Smooth muscle cell (in vitro differentiated cells): ENCODE measurements around the gene FOSB. TPM values are rescaled to one million over a fixed set of nuclear protein-coding genes. Genes with fewer than 3 reads are reported as not detected.
A peak's percentile ranks its signal among the peaks of the same experiment; 100 is the strongest.
"Not testable (repeated sequence)": the region's sequence is repeated elsewhere in the genome, so short reads cannot be mapped to it uniquely, and the experiment has no call there.

Experiments used
- DNase-seq: peaks from one replicate; lab custom pipeline; 2025; ENCODE audit not compliant: unreplicated experiment; lab: John Stamatoyannopoulos, UW
- H2AFZ ChIP-seq: fragments of 200-600 bp; sonication (generic); 2 replicates; pipeline ENCODE4 v1.6.0; 2016; ENCODE audit warnings: antibody characterized with exemption, low read depth, mild to moderate bottlenecking
- H3F3A ChIP-seq: fragments of 200-600 bp; sonication (generic); 2 replicates; pipeline ENCODE4 v1.6.0; 2017; ENCODE audit warnings: antibody characterized with exemption, low read depth
- H3K27ac ChIP-seq: fragments of 200-600 bp; sonication (generic); 2 replicates; pipeline ENCODE4 v1.5.1; 2016; ENCODE audit warnings: low read depth, mild to moderate bottlenecking
- H3K27me3 ChIP-seq: fragments of 200-600 bp; sonication (generic); 2 replicates; pipeline ENCODE4 v1.6.1; 2016; ENCODE audit warnings: low read depth, mild to moderate bottlenecking
- H3K36me3 ChIP-seq: fragments of 200-600 bp; sonication (generic); 2 replicates; pipeline ENCODE4 v1.5.1; 2016; ENCODE audit warnings: low read depth
- H3K4me1 ChIP-seq: fragments of 200-600 bp; sonication (generic); 2 replicates; pipeline ENCODE4 v1.5.1; 2016; ENCODE audit warnings: low read depth
- H3K4me2 ChIP-seq: fragments of 200-600 bp; sonication (generic); 2 replicates; pipeline ENCODE4 v1.6.0; 2016; ENCODE audit warnings: mild to moderate bottlenecking
- H3K4me3 ChIP-seq: fragments of 200-600 bp; sonication (generic); 2 replicates; pipeline ENCODE4 v1.5.1; 2016; ENCODE audit warnings: mild to moderate bottlenecking
- H3K79me2 ChIP-seq: fragments of 200-600 bp; sonication (generic); 2 replicates; pipeline ENCODE4 v1.6.0; 2016; ENCODE audit warnings: low read depth, mild to moderate bottlenecking
- H3K9ac ChIP-seq: fragments of 200-600 bp; sonication (generic); 2 replicates; pipeline ENCODE4 v1.6.0; 2016; ENCODE audit warnings: low read depth
- H3K9me3 ChIP-seq: fragments of 200-600 bp; sonication (generic); replicated peaks from 2 replicates; pipeline ENCODE4 v1.5.1; 2016; ENCODE audit warnings: low read depth
- H4K20me1 ChIP-seq: fragments of 200-600 bp; sonication (generic); 2 replicates; pipeline ENCODE4 v1.6.0; 2016; ENCODE audit warnings: low read depth
- CTCF ChIP-seq: fragments of 200-600 bp; sonication (generic); IDR thresholded peaks from 2 replicates; pipeline ENCODE4 v1.5.1; 2017; ENCODE audit warnings: borderline replicate concordance, mild to moderate bottlenecking, antibody characterized with exemption; ENCODE audit not compliant: insufficient read depth, poor library complexity, severe bottlenecking
- WGBS: methylation state at CpG from one replicate; pipeline ENCODE4 v1.1.7; 2016; ENCODE audit warnings: low lambda C conversion rate; 5-methylcytosine and 5-hydroxymethylcytosine counted together
- polyA plus RNA-seq: library from polyadenylated mRNA; unstranded; fragments of >200 nt; fragmentation: Nextera tagmentation; extraction: Ambion mirVana; gene quantifications from 2 replicates; pipeline ENCODE4 v1.2.1, GENCODE V29; 2016
- total RNA-seq: library from RNA; depleted of rRNA; stranded (reverse); fragments of >200 nt; gene quantifications from 2 replicates; pipeline ENCODE4 v1.2.3, GENCODE V29; 2014

The FOSB gene
- total and polyA plus RNA-seq, 2 experiments from 2014 or later, result 178 to 186 TPM

GRCh38 chr19:45423589-45424190 is 44.1 kb upstream of the FOSB start, which contains the start of gene ERCC1:
Gene ERCC1 (minus strand): TSS chr19:45423917. CDS start chr19:45423374, 543 bp downstream.
- H2AFZ ChIP-seq, result no peak within 1 kb of the TSS
- peak within 1 kb of the TSS; percentile 77 for H3K9ac ChIP-seq
- H3F3A ChIP-seq, result peaks cover 8% of the 10 kb centered on the region
- H3K79me2 ChIP-seq, result peaks cover 9% of the 10 kb centered on the region
- no peaks in the 10 kb centered on the region for H3K9me3 ChIP-seq
- H3K36me3 ChIP-seq, result no peaks in the 10 kb centered on the region
- H3K4me1 ChIP-seq, result peaks cover 5% of the 10 kb centered on the region
- WGBS, result 2% methylated on average over 37 of the region's 37 CpGs
- H3K4me3 ChIP-seq, result peak within 1 kb of the TSS; percentile 58
- peak within 1 kb of the TSS; percentile 85 for H3K4me2 ChIP-seq
- peak within 1 kb of the TSS; percentile 90 for H3K27ac ChIP-seq
- no peaks in the 10 kb centered on the region for H4K20me1 ChIP-seq
- DNase-seq, result peak; percentile 80
- TF ChIP-seq CTCF, result no peak
- no peaks in the 10 kb centered on the region for H3K27me3 ChIP-seq

GRCh38 chr19:45424191-45425058 is 43.4 kb upstream of the FOSB start:
- Histone ChIP-seq H3K4me2 (peak overlapping the region; percentile 85), H3K27ac (peak overlapping the region; percentile 90), H3K4me3 (peak overlapping the region; percentile 58), H3K79me2 (peaks cover 9% of the 10 kb centered on the region), H3K36me3 (no peaks in the 10 kb centered on the region), H3K27me3 (no peaks in the 10 kb centered on the region), H4K20me1 (no peaks in the 10 kb centered on the region), H3K9me3 (no peaks in the 10 kb centered on the region), H3F3A (peaks cover 14% of the 10 kb centered on the region), H3K9ac (peak overlapping the region; percentile 77), H2AFZ (no peak overlapping the region), H3K4me1 (peaks cover 5% of the 10 kb centered on the region)
- DNase-seq, result peak; percentile 56
- TF ChIP-seq CTCF, result no peak
- 6% methylated on average over 24 of the region's 24 CpGs for WGBS

DNA sequence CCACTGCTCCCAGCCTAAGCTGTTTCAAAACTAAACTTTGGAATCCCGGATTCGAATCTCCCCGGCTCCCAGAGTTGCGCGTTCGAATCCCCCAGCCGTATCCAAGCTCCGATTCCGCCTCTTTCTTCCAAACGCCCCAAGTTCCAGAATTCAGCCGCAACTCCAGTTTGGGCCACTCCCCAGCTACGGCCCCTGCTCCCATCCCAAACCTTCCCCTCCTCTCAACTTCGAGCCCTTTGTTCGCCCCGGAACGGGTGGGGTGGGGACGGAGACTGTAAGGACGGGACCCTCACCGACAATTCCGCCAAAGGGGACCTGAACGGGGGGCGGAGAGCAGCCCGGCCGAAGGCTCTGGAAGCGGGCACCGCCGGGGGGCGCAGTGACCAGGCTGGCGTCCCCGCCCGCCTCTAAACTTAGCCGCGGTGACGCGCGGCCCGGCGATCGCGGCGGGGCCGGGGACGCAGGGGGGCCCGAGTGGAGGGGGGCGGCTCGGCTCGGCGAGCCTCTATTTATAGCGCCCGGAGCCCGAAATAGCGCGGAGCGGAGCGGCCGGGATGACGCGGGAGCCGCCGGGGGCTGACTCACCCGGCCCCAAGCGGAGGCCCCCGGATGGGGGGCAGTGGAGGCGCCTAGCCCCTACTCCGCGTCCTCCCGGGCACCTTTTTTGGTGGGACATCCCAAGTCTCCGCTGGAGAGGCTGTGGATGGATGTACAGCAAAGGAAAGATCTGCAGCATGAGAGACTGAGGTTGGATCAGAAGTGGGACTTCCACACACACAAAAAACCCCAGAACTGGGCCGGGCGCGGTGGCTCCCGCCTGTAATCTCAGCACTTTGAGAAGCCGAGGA is 39.2 kb upstream of the FOSB start:
- H3K9ac ChIP-seq, result peak overlapping the region; percentile 77
- peaks cover 15% of the 10 kb centered on the region for H3F3A ChIP-seq
- peak overlapping the region; percentile 79 for H3K27ac ChIP-seq
- peak overlapping the region; percentile 78 for H3K4me2 ChIP-seq
- peak; percentile 46 for TF ChIP-seq CTCF
- H3K27me3 ChIP-seq, result no peaks in the 10 kb centered on the region
- DNase-seq, result peak; percentile 72
- no peaks in the 10 kb centered on the region for H3K79me2 ChIP-seq
- no peaks in the 10 kb centered on the region for H3K36me3 ChIP-seq
- no peaks in the 10 kb centered on the region for H4K20me1 ChIP-seq
- WGBS, result 3% methylated on average over 73 of the region's 73 CpGs
- H3K4me1 ChIP-seq, result no peaks in the 10 kb centered on the region
- peak overlapping the region; percentile 40 for H2AFZ ChIP-seq
- peak overlapping the region; percentile 53 for H3K4me3 ChIP-seq
- no peaks in the 10 kb centered on the region for H3K9me3 ChIP-seq

- Histone ChIP-seq H3F3A (peaks cover 15% of the 10 kb centered on the region), H3K27ac (peak overlapping the region; percentile 79)
- 93% methylated on average over 11 of the region's 11 CpGs for WGBS
- H3K79me2 ChIP-seq, H3K4me3 ChIP-seq, H3K4me1 ChIP-seq, H3K36me3 ChIP-seq, H3K4me2 ChIP-seq, H3K9ac ChIP-seq, H4K20me1 ChIP-seq, H2AFZ ChIP-seq, H3K9me3 ChIP-seq, H3K27me3 ChIP-seq, DNase-seq: not testable (repeated sequence)
Measured at GRCh38 chr19:45429896-45430295, 37.9 kb upstream of the FOSB start.

GRCh38 chr19:45431008-45431407 is 36.8 kb upstream of the FOSB start:
- not testable (repeated sequence) for H3K36me3 ChIP-seq, H3K79me2 ChIP-seq, H2AFZ ChIP-seq, DNase-seq, H3K4me3 ChIP-seq, H3K9ac ChIP-seq, H3K9me3 ChIP-seq, H3K4me1 ChIP-seq, H3K27me3 ChIP-seq, H4K20me1 ChIP-seq, H3K27ac ChIP-seq, H3K4me2 ChIP-seq, H3F3A ChIP-seq
- WGBS, result 74% methylated on average over 9 of the region's 9 CpGs
